H1 (cell line): ENCODE measurements around the gene CHRNA10. TPM values are rescaled to one million over a fixed set of nuclear protein-coding genes. Genes with fewer than 3 reads are reported as not detected.

Source experiments
- CTCF ChIA-PET: fragments of 300-600 bp; sonication (Branson Sonifier 250); formaldehyde crosslinking; loops from one replicate; lab custom pipeline; 2021; ENCODE audit not compliant: partially characterized antibody; lab: Charles Lee
- POLR2A ChIA-PET: fragments of 300-600 bp; sonication (Branson Sonifier 250); formaldehyde crosslinking; loops from one replicate; lab custom pipeline; 2021; ENCODE audit warnings: inconsistent platforms; ENCODE audit not compliant: partially characterized antibody; lab: Charles Lee
- DNase-seq, 2 experiments: peaks; one replicate each; pipeline versions ENCODE4 v3.0.0 to v3.0.0-alpha.2; 2010 to 2022; ENCODE audit warnings: low spot score in 2 of 2, low read depth in 1 of 2, mixed read lengths in 1 of 2
- FAIRE-seq: peaks from 2 replicates; lab custom pipeline; 2011; peaks lifted over from hg19 to GRCh38; lab: Jason Lieb, UNC
- H2AFZ ChIP-seq: 2 replicates; pipeline ENCODE4 v1.8.1; 2012; ENCODE audit warnings: low read length, inconsistent platforms
- H2AK5ac ChIP-seq: 2 replicates; pipeline ENCODE4 v1.6.1; 2013; ENCODE audit warnings: low read depth, low read length
- H2BK120ac ChIP-seq: replicated peaks from 2 replicates; pipeline ENCODE3; 2013; ENCODE audit warnings: low read depth, low read length, inconsistent platforms
- H2BK12ac ChIP-seq: 2 replicates; pipeline ENCODE4 v1.6.1; 2013; ENCODE audit warnings: low read depth, low read length
- H2BK15ac ChIP-seq: 2 replicates; pipeline ENCODE4 v1.6.1; 2013; ENCODE audit warnings: low read length
- H2BK20ac ChIP-seq: 2 replicates; pipeline ENCODE4 v1.6.1; 2013; ENCODE audit warnings: low read length
- H2BK5ac ChIP-seq: 2 replicates; pipeline ENCODE4 v1.6.1; 2013; ENCODE audit warnings: low read depth, low read length
- H3K14ac ChIP-seq: 2 replicates; pipeline ENCODE4 v1.6.1; 2013; ENCODE audit warnings: inconsistent platforms; ENCODE audit not compliant: insufficient read length
- H3K18ac ChIP-seq: 2 replicates; pipeline ENCODE4 v1.6.1; 2013; ENCODE audit warnings: low read length; ENCODE audit errors: extremely low read depth
- H3K23ac ChIP-seq: 2 replicates; pipeline ENCODE4 v1.6.1; 2013; ENCODE audit warnings: inconsistent platforms; ENCODE audit not compliant: insufficient read length
- H3K23me2 ChIP-seq: 2 replicates; pipeline ENCODE4 v1.6.1; 2013; ENCODE audit warnings: low read depth, low read length
- H3K27ac ChIP-seq: 2 replicates; pipeline ENCODE4 v1.6.1; 2011; ENCODE audit warnings: low read depth, low read length, inconsistent platforms
- H3K27me3 ChIP-seq, 4 experiments: replicated peaks in 1 of 4; 1 replicate in 1 of 4; 2 replicates in 3 of 4; pipeline versions ENCODE4 v1.6.1 to v1.8.1; 2011 to 2013; ENCODE audit warnings: low read length in 3 of 4, mild to moderate bottlenecking in 3 of 4, inconsistent platforms in 2 of 4, mixed read lengths in 2 of 4, moderate library complexity in 1 of 4; ENCODE audit not compliant: control insufficient read depth in 3 of 4, insufficient read depth in 3 of 4; ENCODE audit errors: extremely low read depth in 1 of 4
- H3K36me3 ChIP-seq, 4 experiments: 2 replicates each; pipeline versions ENCODE4 v1.6.1 to v1.8.1; 2011 to 2013; ENCODE audit warnings: mild to moderate bottlenecking in 4 of 4, low read length in 3 of 4, moderate library complexity in 2 of 4, control low read depth in 1 of 4, inconsistent platforms in 1 of 4; ENCODE audit not compliant: insufficient read depth in 4 of 4, control insufficient read depth in 2 of 4
- H3K4ac ChIP-seq: replicated peaks from 2 replicates; pipeline ENCODE3; 2013; ENCODE audit warnings: low read length, low read depth, mixed read lengths, inconsistent platforms; ENCODE audit not compliant: insufficient read length
- H3K4me1 ChIP-seq, 4 experiments: replicated peaks in 1 of 4; 1 replicate in 1 of 4; 2 replicates in 3 of 4; pipeline versions ENCODE4 v1.6.1 to v1.8.1; 2011 to 2013; ENCODE audit warnings: low read length in 3 of 4, inconsistent platforms in 2 of 4, mixed read lengths in 1 of 4; ENCODE audit not compliant: insufficient read depth in 4 of 4, control insufficient read depth in 3 of 4
- H3K4me2 ChIP-seq, 2 experiments: 2 replicates each; pipeline versions ENCODE4 v1.6.1 to v1.8.1; 2011 to 2013; ENCODE audit warnings: low read depth in 2 of 2, low read length in 2 of 2, control low read depth in 1 of 2, inconsistent platforms in 1 of 2, mild to moderate bottlenecking in 1 of 2; ENCODE audit not compliant: insufficient read depth in 1 of 2
- H3K4me3 ChIP-seq, 4 experiments: fragments of 200-600, 300-600 bp in 1 of 4; sonication (generic), shearing (Covaris generic), sonication (Bioruptor Twin) in 1 of 4; 2 replicates each; pipeline versions ENCODE4 v1.5.1 to v1.8.1; 2011 to 2016; ENCODE audit warnings: low read length in 4 of 4, low read depth in 3 of 4, control low read depth in 2 of 4, inconsistent platforms in 2 of 4, mild to moderate bottlenecking in 2 of 4, mixed read lengths in 1 of 4, moderate library complexity in 1 of 4; ENCODE audit not compliant: insufficient read depth in 2 of 4; ENCODE audit errors: extremely low read depth in 1 of 4
- H3K56ac ChIP-seq: replicated peaks from 2 replicates; pipeline ENCODE3; 2013; ENCODE audit warnings: low read depth, mild to moderate bottlenecking, mixed read lengths, low read length, inconsistent platforms; ENCODE audit not compliant: insufficient read length
- H3K79me1 ChIP-seq: 2 replicates; pipeline ENCODE4 v1.6.1; 2013; ENCODE audit warnings: low read depth, low read length, control low read depth
- H3K79me2 ChIP-seq, 2 experiments: 2 replicates each; pipeline versions ENCODE4 v1.6.1 to v1.8.1; 2012 to 2013; ENCODE audit warnings: low read length in 2 of 2, mild to moderate bottlenecking in 2 of 2, inconsistent platforms in 1 of 2; ENCODE audit not compliant: insufficient read depth in 2 of 2, control insufficient read depth in 1 of 2
- H3K9ac ChIP-seq, 4 experiments: replicated peaks in 1 of 4; 1 replicate in 1 of 4; 2 replicates in 3 of 4; pipeline versions ENCODE4 v1.6.1 to v1.8.1; 2011 to 2013; ENCODE audit warnings: low read depth in 3 of 4, low read length in 3 of 4, control low read depth in 2 of 4, mild to moderate bottlenecking in 2 of 4, moderate library complexity in 2 of 4, inconsistent platforms in 1 of 4; ENCODE audit errors: extremely low read depth in 1 of 4
- H3K9me3 ChIP-seq, 2 experiments: 2 replicates each; pipeline versions ENCODE4 v1.6.1 to v1.8.1; 2012 to 2013; ENCODE audit warnings: mild to moderate bottlenecking in 2 of 2, moderate library complexity in 2 of 2, control low read depth in 1 of 2, inconsistent platforms in 1 of 2, low read depth in 1 of 2, low read length in 1 of 2, mixed read lengths in 1 of 2; ENCODE audit not compliant: insufficient read depth in 2 of 2
- H4K20me1 ChIP-seq, 2 experiments: replicated peaks in 1 of 2; 2 replicates each; pipeline versions ENCODE3 to v1.8.1; 2011 to 2013; ENCODE audit warnings: inconsistent platforms in 2 of 2, low read length in 2 of 2, mild to moderate bottlenecking in 1 of 2; ENCODE audit not compliant: insufficient read depth in 2 of 2, control insufficient read depth in 1 of 2
- H4K5ac ChIP-seq: 2 replicates; pipeline ENCODE4 v1.6.1; 2013; ENCODE audit warnings: low read length, low read depth, mixed read lengths, inconsistent platforms; ENCODE audit not compliant: insufficient read length
- H4K8ac ChIP-seq: 2 replicates; pipeline ENCODE4 v1.8.0; 2013; ENCODE audit warnings: mild to moderate bottlenecking, moderate library complexity, low read length, inconsistent platforms; ENCODE audit not compliant: insufficient read depth; ENCODE audit errors: extremely low read depth
- H4K91ac ChIP-seq: replicated peaks from 2 replicates; pipeline ENCODE3; 2013; ENCODE audit warnings: low read length, mixed read lengths, inconsistent platforms; ENCODE audit not compliant: insufficient read length
- CHD1 ChIP-seq: IDR thresholded peaks from 2 replicates; pipeline ENCODE4 v1.6.1; 2012; ENCODE audit warnings: low read depth, low read length, improper control_type of control experiment
- CTBP2 ChIP-seq: IDR thresholded peaks from 2 replicates; pipeline ENCODE4 v1.7.0; 2011; ENCODE audit warnings: borderline replicate concordance, mild to moderate bottlenecking, moderate library complexity, mixed read lengths, low read length; ENCODE audit not compliant: insufficient read depth, insufficient read length
- CTCF ChIP-seq, 3 experiments: IDR thresholded peaks; 1 replicate in 2 of 3; 2 replicates in 1 of 3; pipeline versions ENCODE4 v1.5.1 to v1.6.1; 2011; ENCODE audit warnings: low read length in 3 of 3, mild to moderate bottlenecking in 3 of 3, inconsistent platforms in 2 of 3, low read depth in 1 of 3, moderate library complexity in 1 of 3; ENCODE audit not compliant: insufficient read depth in 1 of 3; ENCODE audit errors: control extremely low read depth in 1 of 3
- FOSL1 ChIP-seq: IDR thresholded peaks from 2 replicates; pipeline ENCODE4 v1.6.1; 2011; ENCODE audit warnings: mild to moderate bottlenecking, low read depth, low read length, moderate library complexity; ENCODE audit not compliant: insufficient read depth
- JUN ChIP-seq: IDR thresholded peaks from 2 replicates; pipeline ENCODE4 v1.6.1; 2011; ENCODE audit warnings: low read depth, mild to moderate bottlenecking, improper control_type of control experiment, low read length
- JUND ChIP-seq: IDR thresholded peaks from 2 replicates; pipeline ENCODE4 v1.6.1; 2011; ENCODE audit warnings: mild to moderate bottlenecking, improper control_type of control experiment, low read length
- NANOG ChIP-seq: IDR thresholded peaks from 2 replicates; pipeline ENCODE4 v1.6.1; 2011; ENCODE audit warnings: low read length, low read depth, mild to moderate bottlenecking, inconsistent platforms; ENCODE audit not compliant: insufficient read depth, poor library complexity, severe bottlenecking
- SP4 ChIP-seq: IDR thresholded peaks from 2 replicates; pipeline ENCODE4 v1.6.1; 2012; ENCODE audit warnings: low read length, inconsistent platforms
- TAF1 ChIP-seq: IDR thresholded peaks from 2 replicates; pipeline ENCODE4 v1.6.1; 2011; ENCODE audit warnings: mild to moderate bottlenecking, low read depth, low read length
- TBP ChIP-seq: IDR thresholded peaks from 2 replicates; pipeline ENCODE4 v1.6.1; 2011; ENCODE audit warnings: low read depth, low read length, improper control_type of control experiment
- WGBS, 2 experiments: shearing (Covaris generic) in 1 of 2; methylation state at CpG; one replicate each; pipeline versions ENCODE4 v1.1.6 to v1.1.7; 2013 to 2015; ENCODE audit warnings: low lambda C conversion rate in 2 of 2, mixed read lengths in 2 of 2, inconsistent platforms in 1 of 2, low coverage in 1 of 2, missing lambda C conversion rate in 1 of 2; ENCODE audit not compliant: insufficient replicate concordance in 2 of 2, insufficient coverage in 1 of 2, insufficient read length in 1 of 2; ENCODE audit errors: extremely low coverage in 1 of 2, missing lambda C conversion rate in 1 of 2; 5-methylcytosine and 5-hydroxymethylcytosine counted together
- polyA plus RNA-seq, 7 experiments: library from polyadenylated mRNA; depleted of rRNA in 3 of 7; stranded (reverse) in 5 of 7; unstranded in 2 of 7; fragments of >200 nt in 5 of 7; fragments of 200-250 nt in 2 of 7; gene quantifications; 1 replicate in 5 of 7; 2 replicates in 1 of 7; 4 replicates in 1 of 7; pipeline versions ENCODE4 v1.2.1 to v1.2.3, GENCODE V29; 2011 to 2013; ENCODE audit warnings: missing spikeins in 2 of 7, mixed read lengths in 2 of 7
- total RNA-seq: library from RNA; stranded (reverse); fragmentation: NEBNext Ultra II Directional; extraction: Animal tissue kit (Norgen Biotek cat#: 25700); gene quantifications from 2 replicates; pipeline ENCODE4 v1.2.1, GENCODE V29; 2021

CHRNA10 gene
- total and polyA plus RNA-seq, 2 of the 8 experiments (the other 6 are each of a cell fraction or from before 2014, with no cell fraction given) = 0.68 to 1.3 TPM

DNA sequence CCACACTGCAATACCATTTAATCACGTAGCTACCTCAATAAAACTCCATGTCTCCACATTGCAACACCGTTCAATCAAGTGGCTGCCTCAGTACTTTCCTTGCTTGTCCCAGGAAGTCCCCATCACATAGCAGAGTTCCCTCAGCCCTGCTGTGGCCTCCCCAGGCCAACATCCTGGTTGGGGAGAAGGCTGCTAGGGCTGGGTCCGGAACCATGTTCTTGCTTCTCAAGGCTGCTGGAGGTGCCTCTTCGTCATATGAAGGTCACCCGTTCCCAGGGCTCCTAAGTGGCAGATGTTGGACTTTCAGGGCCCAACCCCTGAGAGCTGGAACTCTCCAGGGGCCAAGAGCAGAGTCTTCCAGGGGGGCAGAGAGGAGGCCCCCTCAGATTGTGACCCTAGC is 32.7 kb downstream of the CHRNA10 start:
- H3K56ac ChIP-seq = no peak overlapping the region
- no peaks in the 10 kb centered on the region for H3K79me2 ChIP-seq
- peaks cover 0 to 10% (median 1%) of the 10 kb centered on the region in 4 experiments; a peak in 4 of 7 replicates for H3K4me1 ChIP-seq
- FAIRE-seq (no peak), DNase-seq (no peak)
- H4K20me1 ChIP-seq = no peaks in the 10 kb centered on the region
- peaks cover 15% of the 10 kb centered on the region; the same call in 1 of the 2 replicates for H3K23me2 ChIP-seq
- H3K36me3 ChIP-seq = no peaks in the 10 kb centered on the region
- H2BK5ac ChIP-seq = no peak overlapping the region
- H2AK5ac ChIP-seq = no peak overlapping the region
- no peak overlapping the region for H2BK15ac ChIP-seq
- no peak overlapping the region for H4K8ac ChIP-seq
- no peak overlapping the region for H3K23ac ChIP-seq
- no peak overlapping the region for H2BK20ac ChIP-seq
- H3K4me3 ChIP-seq = no peak overlapping the region
- H3K27ac ChIP-seq = no peak overlapping the region
- no peaks in the 10 kb centered on the region for H3K79me1 ChIP-seq
- H2AFZ ChIP-seq = no peak overlapping the region
- no peaks in the 10 kb centered on the region for H3K9me3 ChIP-seq
- ChIA-PET CTCF (interaction anchor here (1.3 to 2.4 kb wide), 2 partner anchors 12 to 24 kb away, joined by 5 to 6 read pairs; no protein-coding TSS in a partner anchor), POLR2A (interaction anchor here (0.6 to 1.4 kb wide), 4 partner anchors 9 to 260 kb away, joined by 3 to 5 read pairs (median 3); partner anchors contain the start of gene ZNF195)
- WGBS, 2 experiments = 75% methylated on average over 4 of the region's 5 CpGs; no CpG with 5 or more reads in 1 of the 2 experiments
- H3K4ac ChIP-seq = no peak overlapping the region
- H3K4me2 ChIP-seq = no peak overlapping the region
- no peak overlapping the region for H4K5ac ChIP-seq
- H3K14ac ChIP-seq = no peak overlapping the region
- H4K91ac ChIP-seq = no peak overlapping the region
- H2BK120ac ChIP-seq = no peak overlapping the region
- H3K27me3 ChIP-seq = peaks cover 0 to 6% (median 0%) of the 10 kb centered on the region in 4 experiments; a peak in 4 of 7 replicates
- no peak overlapping the region for H3K18ac ChIP-seq
- no peak overlapping the region for H3K9ac ChIP-seq
- H2BK12ac ChIP-seq = no peak overlapping the region
- no peak for TF ChIP-seq CHD1
- no peak for TF ChIP-seq SP4
- no peak for TF ChIP-seq JUND
- TF ChIP-seq TAF1 = no peak
- no peak for TF ChIP-seq FOSL1
- TF ChIP-seq CTCF (IDR thresholded peaks at IDR 0.05; ENCODE audit: control extremely low read depth in 1 of 3, insufficient read depth in 1 of 3, low read depth in 1 of 3, low read length in 3 of 3) = no peak
- TF ChIP-seq TBP = no peak
- no peak for TF ChIP-seq NANOG
- no peak for TF ChIP-seq JUN
- TF ChIP-seq CTBP2 = no peak
